GM19351 (cell line): ENCODE results near the gene CCDC179.

Experiments
- ATAC-seq: cut with Tn5 transposase; IDR thresholded peaks from one replicate; pipeline ENCODE4 v1.9.1; 2021; ENCODE audit warnings: mild to moderate bottlenecking, moderate library complexity; ENCODE audit not compliant: unreplicated experiment

Gene CCDC179

GRCh38 chr11:22808571-22809197 is 51.6 kb downstream of the CCDC179 start:
- peak; percentile 27 for ATAC-seq

- ATAC-seq, result peak; percentile 95
Measured at GRCh38 chr11:22807855-22808570, 52.3 kb downstream of the CCDC179 start.

DNA sequence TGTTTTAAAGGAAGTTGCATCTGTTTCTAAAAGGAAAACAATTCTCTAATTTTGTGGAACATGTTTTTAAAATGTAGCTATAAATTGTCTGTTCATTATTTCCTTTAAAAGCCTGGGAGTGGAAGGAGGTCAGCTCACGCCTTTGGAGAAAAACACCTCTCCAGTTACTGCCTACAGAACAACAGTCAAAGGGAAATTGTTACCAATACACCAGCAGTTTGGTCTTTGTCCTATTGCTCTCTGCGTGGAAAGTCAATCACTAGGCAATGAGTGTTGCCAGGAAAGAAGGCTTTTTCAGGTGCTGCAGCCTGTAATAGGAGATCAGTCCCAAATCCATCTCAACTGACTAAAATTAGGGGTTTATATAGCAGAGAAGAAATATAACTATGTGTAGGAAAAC is 52.9 kb downstream of the CCDC179 start:
- ATAC-seq, result no peak

DNA sequence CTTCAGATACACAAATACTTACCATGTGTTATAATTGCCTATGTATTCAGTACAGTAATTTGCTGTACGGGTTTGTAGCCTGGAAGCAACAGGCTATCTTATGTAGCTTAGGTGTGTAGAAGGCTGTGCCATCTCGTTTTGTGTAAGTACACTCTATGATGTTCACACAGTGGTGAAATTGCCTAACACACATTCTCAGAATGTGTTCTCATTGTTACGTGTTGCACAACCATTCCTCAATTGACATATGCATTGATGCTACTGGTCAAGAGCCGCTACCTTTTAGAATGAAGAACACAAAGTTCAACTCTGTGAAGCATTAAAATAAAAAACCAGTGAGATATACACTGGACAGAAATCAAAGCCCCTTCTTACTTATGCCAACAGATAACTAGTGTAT is 57.4 kb downstream of the CCDC179 start:
- ATAC-seq, result no peak

- ATAC-seq, result no peak
Measured at GRCh38 chr11:22800482-22800881, 59.8 kb downstream of the CCDC179 start.

DNA sequence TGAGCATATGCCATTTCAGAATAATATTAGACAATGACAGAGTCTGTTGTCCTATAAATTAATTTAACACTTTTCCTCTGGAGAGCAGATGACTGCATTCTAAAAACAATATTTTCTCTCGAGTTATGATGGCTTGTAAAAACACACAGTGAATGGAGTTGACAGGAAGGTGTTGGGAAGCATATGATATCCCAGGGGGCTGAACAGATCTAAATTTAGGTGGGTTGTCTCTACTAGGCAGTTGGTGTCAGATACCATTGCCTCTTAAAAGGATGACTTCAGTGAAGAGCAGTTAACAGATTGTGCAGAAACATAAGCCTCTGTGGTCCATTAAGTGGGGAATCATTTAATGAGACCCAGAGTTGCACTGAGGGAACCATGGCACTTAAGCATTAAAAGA is 61.4 kb downstream of the CCDC179 start:
- ATAC-seq, result no peak

DNA sequence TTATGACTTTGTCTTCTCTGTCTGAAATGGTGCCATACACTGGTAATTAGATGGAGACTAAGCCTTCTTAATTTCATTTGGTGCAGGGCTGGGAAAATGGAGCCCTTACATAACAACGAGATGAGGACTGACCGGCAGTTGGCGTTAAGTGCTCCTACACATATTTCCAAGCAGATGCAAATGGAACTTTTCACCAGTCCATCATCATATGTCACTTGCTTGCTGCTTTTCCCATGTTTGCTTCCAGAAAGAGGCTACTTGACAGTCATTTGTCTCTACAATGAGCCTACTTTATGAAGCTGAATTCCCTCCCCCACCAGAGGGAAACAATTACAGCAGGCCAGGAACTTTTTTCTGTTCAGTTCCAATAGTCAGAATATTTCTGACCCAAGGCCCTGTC is 63.2 kb downstream of the CCDC179 start:
- ATAC-seq, result no peak
